GM12892 (cell line): ENCODE data around the gene TICAM1. TPM values are rescaled to one million over a fixed set of nuclear protein-coding genes. Genes with fewer than 3 reads are reported as not detected.

Experiments
- DNase-seq: peaks from one replicate; pipeline ENCODE4 v3.0.0; 2011; ENCODE audit not compliant: insufficient read length
- FAIRE-seq: peaks from 2 replicates; lab custom pipeline; 2011; peaks lifted over from hg19 to GRCh38; lab: Jason Lieb, UNC
- POLR2A ChIP-seq: IDR thresholded peaks from 2 replicates; pipeline ENCODE4 v1.6.1; 2011; ENCODE audit warnings: low read depth, low read length, control low read depth
- POLR2AphosphoS5 ChIP-seq: IDR thresholded peaks from 2 replicates; pipeline ENCODE4 v1.6.1; 2011; ENCODE audit warnings: low read depth, low read length, control low read depth
- TAF1 ChIP-seq: IDR thresholded peaks from 2 replicates; pipeline ENCODE4 v1.6.1; 2011; ENCODE audit warnings: low read depth, mild to moderate bottlenecking, control low read depth, low read length, borderline replicate concordance
- polyA plus RNA-seq: library from polyadenylated mRNA; unstranded; fragments of >200 nt; gene quantifications from one replicate; pipeline ENCODE4 v1.2.1, GENCODE V29; 2012; ENCODE audit warnings: missing spikeins, inconsistent platforms; ENCODE audit not compliant: missing spikeins

The TICAM1 gene
- polyA plus RNA-seq: 6.7 TPM

- DNase-seq (peak; percentile 73), FAIRE-seq (peak; percentile 95)
- TF ChIP-seq POLR2A (peak; percentile 82; the same call in 1 of the 2 replicates), TAF1 (no peak), POLR2AphosphoS5 (peak; percentile 62; the same call in 1 of the 2 replicates)
Observed at GRCh38 chr19:4831304-4831978, at the start of gene TICAM1. TICAM1 (minus strand) TSS chr19:4831712; CDS start chr19:4818377, 13,335 bp downstream.

DNA sequence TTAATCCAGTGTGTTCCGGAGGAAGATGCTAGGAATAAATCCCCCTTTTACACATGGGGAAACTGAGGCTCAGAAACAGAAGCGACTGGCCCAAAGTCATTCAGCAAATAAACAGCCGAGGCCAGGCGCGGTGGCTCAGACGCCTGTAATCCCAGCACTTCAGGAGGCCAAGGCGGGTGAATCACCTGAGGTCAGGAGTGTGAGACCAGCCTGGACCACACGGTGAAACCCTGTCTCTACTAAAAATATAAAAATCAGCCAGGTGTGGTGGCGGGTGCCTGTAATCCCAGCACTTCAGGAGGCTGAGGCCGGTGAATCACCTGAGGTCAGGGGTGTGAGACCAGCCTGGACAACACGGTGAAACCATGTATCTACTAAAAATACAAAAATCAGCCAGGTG lies 47.5 kb upstream of the TICAM1 start:
- FAIRE-seq: no peak
- no peak for DNase-seq
- no peak for TF ChIP-seq POLR2AphosphoS5
- TF ChIP-seq TAF1: no peak
- no peak for TF ChIP-seq POLR2A

GRCh38 chr19:4878491-4878968 lies 47.0 kb upstream of the TICAM1 start:
- FAIRE-seq (no peak), DNase-seq (peak; percentile 36)
- TF ChIP-seq POLR2A (no peak), TAF1 (no peak), POLR2AphosphoS5 (no peak)

GRCh38 chr19:4877753-4878490 lies 46.4 kb upstream of the TICAM1 start:
- DNase-seq (no peak), FAIRE-seq (no peak)
- no peak for TF ChIP-seq POLR2AphosphoS5
- TF ChIP-seq TAF1: no peak
- no peak for TF ChIP-seq POLR2A

DNA sequence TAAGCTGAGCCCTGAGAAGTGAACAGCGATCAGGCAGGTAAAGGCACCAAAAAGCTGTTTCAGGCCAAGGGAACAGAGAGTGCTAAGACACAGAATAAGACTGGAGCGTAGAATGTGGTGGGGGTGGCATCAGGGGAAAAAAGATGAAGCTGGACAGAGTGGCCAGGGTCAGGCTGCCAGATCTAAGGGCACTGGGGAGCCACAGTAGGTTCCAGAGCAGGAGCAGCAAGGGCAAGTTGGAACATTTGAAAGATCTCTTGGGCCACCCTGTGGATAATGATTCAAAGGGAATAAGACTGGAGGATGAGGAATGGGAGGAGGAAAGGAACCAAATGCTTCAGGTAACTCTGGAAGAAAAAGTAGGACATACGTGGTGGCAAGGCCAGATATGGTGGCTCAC lies 42.4 kb upstream of the TICAM1 start:
- FAIRE-seq (no peak), DNase-seq (no peak)
- TF ChIP-seq POLR2AphosphoS5: no peak
- no peak for TF ChIP-seq POLR2A

DNA sequence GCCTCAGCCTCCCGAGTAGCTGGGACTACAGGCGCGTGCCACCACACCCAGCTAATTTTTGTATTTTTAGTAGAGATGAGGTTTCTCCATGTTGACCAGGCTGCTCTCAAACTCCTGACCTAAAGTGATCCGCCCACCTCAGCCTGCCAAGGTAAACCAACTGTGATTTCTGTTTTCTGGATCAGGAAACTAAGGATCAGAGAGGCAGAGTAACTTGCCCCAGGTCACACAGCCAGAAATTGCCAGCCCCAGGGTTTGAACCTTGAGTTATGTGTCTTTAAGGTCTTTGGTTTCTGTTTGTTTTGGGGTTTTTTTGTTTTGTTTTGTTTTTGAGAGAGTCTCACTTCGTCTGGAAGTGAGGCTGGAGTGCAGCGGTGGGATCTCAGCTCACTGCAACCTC lies 40.2 kb upstream of the TICAM1 start:
- no peak for TF ChIP-seq POLR2A
- no peak for DNase-seq
- FAIRE-seq: no peak

DNA sequence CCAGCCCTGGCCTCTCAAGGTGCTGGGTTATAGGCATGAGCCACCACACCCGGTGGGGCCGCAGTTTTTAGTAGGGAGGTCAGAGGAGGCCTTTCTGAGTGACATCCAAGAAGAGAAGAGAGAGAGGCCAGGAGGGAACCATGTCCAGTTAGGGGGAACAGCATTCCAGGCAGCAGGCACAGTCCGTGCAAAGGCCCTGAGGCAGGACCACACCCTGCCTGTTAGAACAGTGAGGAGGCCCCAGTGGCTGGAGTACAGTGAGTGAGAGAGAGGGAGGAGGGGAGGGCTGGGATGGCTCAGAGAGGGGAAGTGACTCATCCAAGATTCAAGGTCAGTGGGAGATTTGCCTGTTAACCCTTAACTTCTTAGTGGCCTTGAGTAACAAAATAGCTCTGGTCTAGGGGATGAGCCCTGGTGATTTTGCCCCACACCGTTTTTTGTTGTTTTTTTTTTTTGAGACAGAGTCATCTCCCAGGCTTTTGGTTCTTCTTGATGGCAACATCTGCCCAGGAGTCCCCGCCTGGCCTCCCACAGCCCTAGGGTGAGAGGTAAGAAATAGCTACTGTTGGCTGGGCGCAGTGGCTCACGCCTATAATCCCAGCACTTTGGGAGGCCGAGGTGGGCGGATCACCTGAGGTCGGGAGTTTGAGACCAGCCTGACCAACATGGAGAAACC lies 38.7 kb upstream of the TICAM1 start:
- no peak for TF ChIP-seq TAF1
- no peak for TF ChIP-seq POLR2A
- TF ChIP-seq POLR2AphosphoS5: no peak
- DNase-seq: no peak
- no peak for FAIRE-seq

GRCh38 chr19:4868286-4868834 lies 36.8 kb upstream of the TICAM1 start:
- DNase-seq (no peak), FAIRE-seq (no peak)
- TF ChIP-seq POLR2AphosphoS5: no peak
- TF ChIP-seq POLR2A: no peak
- no peak for TF ChIP-seq TAF1

GRCh38 chr19:4867534-4868285 lies 36.2 kb upstream of the TICAM1 start, which contains the start of gene PLIN3:
PLIN3 (minus strand) TSS chr19:4867667; CDS start chr19:4861394, 6,273 bp downstream.
- peak; percentile 93 for FAIRE-seq
- DNase-seq: peak; percentile 98

GRCh38 chr19:4866595-4867424 lies 35.3 kb upstream of the TICAM1 start:
- FAIRE-seq (no peak), DNase-seq (peak; percentile 41)
- TF ChIP-seq TAF1 (no peak), POLR2AphosphoS5 (no peak), POLR2A (no peak)

More at GRCh38 chr19:4867534-4868285, 36.2 kb upstream of the TICAM1 start, which contains the start of gene PLIN3:
- no peak; the same call in 1 of the 2 replicates for TF ChIP-seq POLR2A
- TF ChIP-seq TAF1: no peak
- no peak for TF ChIP-seq POLR2AphosphoS5
